Stimulated activated CD4-positive, alpha-beta T cell treated with anti-CD3 and anti-CD28 coated beads, Interleukin-12 subunit alpha, Interleukin-12 subunit beta, amount 100 ng/mL, for 48 hours (primary cell): Measurements from ENCODE around the gene FES.
"Not testable (repeated sequence)": the region's sequence is repeated elsewhere in the genome, so short reads cannot be mapped to it uniquely, and the experiment has no call there.

Source experiments
- DNase-seq, 3 donors: peaks; one replicate each; pipeline ENCODE4 v3.0.0-alpha.2; 2020; ENCODE audit warnings: low read depth in 2 of 3, low spot score in 1 of 3

FES gene

GRCh38 chr15:90883976-90884718, at the start of gene FES:
Gene FES (plus strand): TSS chr15:90884504. CDS start chr15:90885046, 542 bp downstream.
- no peak for DNase-seq

- no peak for DNase-seq
Measured at GRCh38 chr15:90834626-90835025, 49.7 kb upstream of the FES start.

GRCh38 chr15:90836296-90836871, 47.9 kb upstream of the FES start:
- DNase-seq, result no peak

GRCh38 chr15:90837094-90837493, 47.2 kb upstream of the FES start:
- peak in 1 of 3 donors; percentile 72 for DNase-seq

- peak; percentile 85 to 90 (median 86) for DNase-seq
Measured at GRCh38 chr15:90838139-90838538, 46.2 kb upstream of the FES start.

- DNase-seq, result no peak
Measured at GRCh38 chr15:90838544-90838943, 45.8 kb upstream of the FES start.

GRCh38 chr15:90839187-90840071, 44.9 kb upstream of the FES start:
- peak in 1 of 3 donors; percentile 56 for DNase-seq

GRCh38 chr15:90840157-90840855, 44.0 kb upstream of the FES start:
- no peak for DNase-seq

- DNase-seq, result no peak
Measured at GRCh38 chr15:90840954-90841353, 43.4 kb upstream of the FES start.

- DNase-seq, result no peak
Measured at GRCh38 chr15:90844696-90845095, 39.6 kb upstream of the FES start.

GRCh38 chr15:90845201-90845949, 38.9 kb upstream of the FES start:
- peak in 2 of 3 donors; percentile 57 to 70 for DNase-seq

- not testable (repeated sequence) for DNase-seq
Measured at GRCh38 chr15:90849424-90849823, 34.9 kb upstream of the FES start.

- DNase-seq, result no peak
Measured at GRCh38 chr15:90851114-90851513, 33.2 kb upstream of the FES start.

GRCh38 chr15:90851940-90852339, 32.4 kb upstream of the FES start:
- no peak for DNase-seq

GRCh38 chr15:90855139-90855538, 29.2 kb upstream of the FES start:
- no peak for DNase-seq

- no peak for DNase-seq
Measured at GRCh38 chr15:90857337-90857736, 27.0 kb upstream of the FES start.

- no peak for DNase-seq
Measured at GRCh38 chr15:90857883-90858443, 26.3 kb upstream of the FES start.

- DNase-seq, result no peak
Measured at GRCh38 chr15:90859234-90860131, 24.8 kb upstream of the FES start.

- DNase-seq, result no peak
Measured at GRCh38 chr15:90860450-90860849, 23.9 kb upstream of the FES start.
